HG03025 (cell line): ENCODE data around the gene CFAP100.

Experiments used
- ATAC-seq: cut with Tn5 transposase; IDR thresholded peaks from one replicate; pipeline ENCODE4 v1.9.1; 2021; ENCODE audit warnings: mild to moderate bottlenecking, moderate library complexity; ENCODE audit not compliant: unreplicated experiment, low FRiP score

CFAP100 gene

GRCh38 chr3:126439346-126439967, 44.7 kb downstream of the CFAP100 start:
- ATAC-seq: no peak

GRCh38 chr3:126439968-126440708, 45.4 kb downstream of the CFAP100 start:
- ATAC-seq: no peak

- no peak for ATAC-seq
These were observed 45.9 kb downstream of the CFAP100 start for GRCh38 chr3:126440709-126440995.

GRCh38 chr3:126441256-126441880, 46.7 kb downstream of the CFAP100 start:
- no peak for ATAC-seq

GRCh38 chr3:126442094-126442855, 47.6 kb downstream of the CFAP100 start:
- no peak for ATAC-seq

- no peak for ATAC-seq
These were observed 48.1 kb downstream of the CFAP100 start for GRCh38 chr3:126442856-126443242.

GRCh38 chr3:126445506-126445905, 50.8 kb downstream of the CFAP100 start:
- ATAC-seq: no peak

- no peak for ATAC-seq
These were observed 51.6 kb downstream of the CFAP100 start for GRCh38 chr3:126446301-126446700.

- no peak for ATAC-seq
These were observed 52.1 kb downstream of the CFAP100 start for GRCh38 chr3:126446791-126447190.

GRCh38 chr3:126447456-126448106, 52.9 kb downstream of the CFAP100 start:
- no peak for ATAC-seq

- ATAC-seq: no peak
These were observed 53.6 kb downstream of the CFAP100 start for GRCh38 chr3:126448136-126448892.

GRCh38 chr3:126448893-126449180, 54.1 kb downstream of the CFAP100 start:
- no peak for ATAC-seq

GRCh38 chr3:126449621-126450051, 54.9 kb downstream of the CFAP100 start:
- no peak for ATAC-seq

- ATAC-seq: no peak
These were observed 55.5 kb downstream of the CFAP100 start for GRCh38 chr3:126450219-126450618.

GRCh38 chr3:126450744-126451143, 56.0 kb downstream of the CFAP100 start:
- ATAC-seq: no peak

- ATAC-seq: no peak
These were observed 56.8 kb downstream of the CFAP100 start for GRCh38 chr3:126451511-126451910.

- no peak for ATAC-seq
These were observed 57.5 kb downstream of the CFAP100 start for GRCh38 chr3:126452213-126452612.

GRCh38 chr3:126454025-126454424, 59.3 kb downstream of the CFAP100 start:
- ATAC-seq: no peak

GRCh38 chr3:126454437-126455198, 59.9 kb downstream of the CFAP100 start:
- ATAC-seq: no peak
